ENCODE measurements around the gene GAL.

GAL gene

DNA sequence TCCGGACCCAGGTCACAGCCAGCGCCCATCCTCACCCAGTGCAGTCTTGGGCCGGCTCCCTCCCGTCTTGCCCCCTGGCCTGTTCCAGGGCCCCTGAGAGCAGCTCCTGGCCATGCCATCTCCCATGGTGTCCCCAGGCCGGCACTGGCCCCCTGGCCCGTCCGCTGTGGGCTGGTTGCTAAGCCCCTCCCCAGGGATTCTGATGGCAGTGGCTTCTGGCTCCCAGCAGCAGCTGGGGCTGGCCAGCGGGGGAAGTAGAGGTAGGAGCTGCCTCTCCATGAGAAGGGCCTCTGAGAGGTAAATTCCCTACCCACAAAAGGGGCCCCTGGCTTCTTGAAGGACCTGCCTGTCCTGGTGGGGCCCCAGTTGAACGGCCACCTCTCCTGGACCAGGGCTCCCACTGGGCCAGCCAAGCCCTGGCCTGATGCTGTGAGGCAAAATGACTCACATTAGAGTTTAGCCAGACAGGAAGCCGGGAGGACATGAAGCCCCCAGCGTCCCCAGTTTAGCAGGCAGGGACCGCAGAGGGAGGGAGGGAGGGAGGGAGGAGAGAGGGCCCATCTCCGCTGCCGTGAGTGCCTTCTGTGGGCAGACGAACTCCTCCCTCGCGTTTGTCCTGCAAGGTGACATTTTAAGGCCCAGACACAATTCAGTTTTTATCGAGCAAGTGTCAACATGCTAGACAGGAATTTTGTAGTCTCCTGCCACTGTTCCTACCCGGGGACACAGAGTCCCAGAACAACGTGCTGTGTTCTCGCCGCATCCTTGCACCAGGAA is 32.9 kb upstream of the GAL start:
- Histone ChIP-seq H3K4me3 (ENCODE audit: low read depth, low read length) (no peak overlapping the region), H3K4me1 (ENCODE audit: control insufficient read depth, insufficient read depth, low read length) (no peaks in the 10 kb centered on the region), H3K27ac (ENCODE audit: low read depth, low read length) (no peak overlapping the region), H3K36me3 (ENCODE audit: control insufficient read depth, insufficient read depth, low read length) (no peaks in the 10 kb centered on the region), H3K27me3 (ENCODE audit: control insufficient read depth, insufficient read depth, low read length) (no peaks in the 10 kb centered on the region), H3K9me3 (ENCODE audit: control insufficient read depth, insufficient read depth, low read length) (peaks cover 6% of the 10 kb centered on the region), H3K9ac (ENCODE audit: low read depth, low read length) (no peak overlapping the region)

DNA sequence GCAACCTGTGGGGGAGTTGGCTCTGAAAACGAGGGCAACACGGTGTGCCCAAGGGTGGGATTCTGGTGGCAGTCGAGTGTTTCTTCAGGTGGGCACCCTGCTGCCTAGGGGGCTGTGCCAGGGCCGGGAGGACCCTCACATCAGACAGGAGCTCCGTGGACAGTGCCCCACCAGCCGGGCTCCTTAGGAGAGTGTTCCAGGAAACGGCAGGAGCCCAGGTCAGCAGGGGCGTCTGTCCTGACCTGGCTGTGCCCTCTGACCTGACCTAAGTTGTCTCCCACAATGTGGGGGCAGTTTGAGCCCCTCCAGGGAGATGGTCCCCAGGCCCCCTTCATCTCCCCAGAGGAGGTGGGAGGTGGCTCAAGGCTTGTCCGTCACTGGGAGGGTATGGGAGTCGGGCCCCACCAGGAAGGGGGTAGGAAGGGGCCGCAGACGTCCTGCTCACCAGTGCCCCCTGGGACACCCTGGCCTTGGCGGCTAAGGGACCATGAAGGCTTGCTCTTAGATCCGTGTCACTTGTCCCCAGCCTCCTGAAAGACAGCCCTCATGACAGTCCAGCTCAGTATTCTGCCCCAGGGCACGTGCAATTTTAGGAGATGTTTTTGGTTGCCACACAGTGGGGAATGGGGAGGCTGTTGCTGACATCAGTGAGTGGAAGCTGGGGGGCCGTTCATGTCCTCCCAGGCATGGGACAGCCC is 32.2 kb upstream of the GAL start:
- H3K4me3 ChIP-seq (ENCODE audit: low read depth, low read length), result no peak overlapping the region
- H3K4me1 ChIP-seq (ENCODE audit: control insufficient read depth, insufficient read depth, low read length), result no peaks in the 10 kb centered on the region
- no peak overlapping the region for H3K9ac ChIP-seq (ENCODE audit: low read depth, low read length)
- H3K27me3 ChIP-seq (ENCODE audit: control insufficient read depth, insufficient read depth, low read length), result no peaks in the 10 kb centered on the region
- no peak overlapping the region for H3K27ac ChIP-seq (ENCODE audit: low read depth, low read length)
- H3K9me3 ChIP-seq (ENCODE audit: control insufficient read depth, insufficient read depth, low read length), result peaks cover 4% of the 10 kb centered on the region
- H3K36me3 ChIP-seq (ENCODE audit: control insufficient read depth, insufficient read depth, low read length), result no peaks in the 10 kb centered on the region

DNA sequence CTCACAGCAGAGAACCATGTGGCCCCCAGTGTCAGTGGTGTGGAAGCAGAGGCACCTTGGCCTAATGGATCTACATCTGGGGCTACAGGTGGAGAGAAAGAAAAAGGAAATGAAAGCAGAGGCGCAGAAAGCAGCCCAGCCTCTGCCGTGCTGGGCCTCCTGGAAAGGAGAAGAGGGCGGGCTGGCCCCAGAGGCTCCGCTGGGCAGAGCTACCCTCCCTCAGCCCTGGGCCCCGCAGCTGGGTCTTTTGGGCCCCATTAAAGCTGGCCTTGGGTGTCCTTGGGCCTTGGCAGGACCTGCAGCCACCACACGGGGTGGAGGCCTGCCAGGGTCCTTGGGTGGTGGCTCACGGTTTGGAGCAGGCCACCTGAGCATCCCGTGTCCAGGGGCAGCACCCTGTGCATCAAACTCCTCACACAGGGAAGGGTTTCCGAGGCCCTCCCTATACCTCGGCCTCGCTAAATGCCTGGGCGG is 31.6 kb upstream of the GAL start:
- no peak overlapping the region for H3K4me3 ChIP-seq (ENCODE audit: low read depth, low read length)
- no peaks in the 10 kb centered on the region for H3K4me1 ChIP-seq (ENCODE audit: control insufficient read depth, insufficient read depth, low read length)
- no peak overlapping the region for H3K27ac ChIP-seq (ENCODE audit: low read depth, low read length)
- no peaks in the 10 kb centered on the region for H3K9me3 ChIP-seq (ENCODE audit: control insufficient read depth, insufficient read depth, low read length)
- H3K9ac ChIP-seq (ENCODE audit: low read depth, low read length), result no peak overlapping the region
- H3K27me3 ChIP-seq (ENCODE audit: control insufficient read depth, insufficient read depth, low read length), result no peaks in the 10 kb centered on the region
- no peaks in the 10 kb centered on the region for H3K36me3 ChIP-seq (ENCODE audit: control insufficient read depth, insufficient read depth, low read length)

DNA sequence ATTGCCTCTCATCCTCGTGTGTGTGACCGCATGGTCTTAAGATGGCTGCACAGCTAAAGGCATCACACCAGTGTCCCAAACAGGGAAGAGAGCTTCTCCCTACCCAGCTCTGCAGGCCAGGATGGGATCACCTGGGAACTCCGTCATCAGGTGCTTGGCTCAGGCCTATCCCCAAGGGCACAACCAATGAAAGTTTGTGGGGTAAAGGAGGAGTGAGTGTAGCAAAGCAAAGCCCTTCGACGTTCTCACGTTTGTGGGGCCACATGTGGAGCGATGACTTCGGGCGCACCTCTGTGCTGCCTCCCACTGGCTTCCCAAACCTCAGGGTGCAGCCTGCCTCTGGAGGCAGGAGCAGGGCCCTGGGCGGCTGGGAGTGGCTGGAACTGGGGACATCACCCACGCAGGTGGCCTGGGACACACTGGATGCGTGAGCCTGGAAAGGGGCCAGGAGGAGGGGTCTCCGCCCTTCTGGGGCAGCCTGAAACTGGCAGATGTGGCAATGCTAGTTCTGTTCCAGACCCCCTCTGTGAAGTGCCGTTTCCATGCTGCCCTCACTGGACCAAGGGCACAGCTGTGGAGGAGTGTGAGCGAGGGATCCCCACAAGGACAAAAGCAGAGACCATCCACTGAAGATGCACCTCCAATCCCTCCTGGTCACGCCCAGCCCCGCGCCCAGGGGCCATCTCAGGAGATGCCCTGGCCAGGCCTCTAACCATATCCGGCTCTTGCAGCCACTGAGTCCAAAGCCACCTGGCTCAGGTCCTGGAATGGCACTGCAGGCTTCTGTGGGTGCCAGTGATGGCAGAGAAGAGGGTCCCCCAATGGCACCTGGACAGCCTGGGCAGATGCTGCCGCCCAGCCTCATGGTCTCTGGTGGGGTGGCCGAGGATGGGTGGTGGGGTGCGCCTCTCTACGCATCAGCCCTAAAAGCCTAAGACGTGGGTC is 30.6 kb upstream of the GAL start:
- H3K4me3 ChIP-seq (ENCODE audit: low read depth, low read length), result no peak overlapping the region
- no peak overlapping the region for H3K27ac ChIP-seq (ENCODE audit: low read depth, low read length)
- H3K9me3 ChIP-seq (ENCODE audit: control insufficient read depth, insufficient read depth, low read length), result no peaks in the 10 kb centered on the region
- no peaks in the 10 kb centered on the region for H3K27me3 ChIP-seq (ENCODE audit: control insufficient read depth, insufficient read depth, low read length)
- no peaks in the 10 kb centered on the region for H3K4me1 ChIP-seq (ENCODE audit: control insufficient read depth, insufficient read depth, low read length)
- H3K9ac ChIP-seq (ENCODE audit: low read depth, low read length), result no peak overlapping the region
- H3K36me3 ChIP-seq (ENCODE audit: control insufficient read depth, insufficient read depth, low read length), result no peaks in the 10 kb centered on the region

DNA sequence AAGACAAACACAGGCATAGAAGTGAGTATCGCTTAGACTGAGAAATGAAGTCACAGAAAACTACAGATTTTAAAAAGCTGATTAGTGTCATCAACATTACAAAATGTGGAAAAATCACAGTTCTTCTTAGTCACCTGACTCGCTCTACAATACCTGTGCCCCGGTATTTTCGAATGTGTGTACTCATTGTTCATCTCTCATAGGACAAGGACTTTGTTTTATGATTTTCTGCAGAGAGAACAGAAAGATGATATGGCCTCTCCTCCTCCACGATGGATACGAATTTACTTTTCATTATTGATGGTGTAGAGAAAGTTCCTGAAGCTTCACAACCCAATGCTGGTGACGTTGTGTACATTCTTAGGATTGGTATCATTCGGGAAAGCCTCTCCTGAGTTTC is 29.4 kb upstream of the GAL start:
- H3K36me3 ChIP-seq (ENCODE audit: control insufficient read depth, insufficient read depth, low read length), result no peaks in the 10 kb centered on the region
- no peaks in the 10 kb centered on the region for H3K27me3 ChIP-seq (ENCODE audit: control insufficient read depth, insufficient read depth, low read length)
- no peaks in the 10 kb centered on the region for H3K9me3 ChIP-seq (ENCODE audit: control insufficient read depth, insufficient read depth, low read length)
- no peak overlapping the region for H3K9ac ChIP-seq (ENCODE audit: low read depth, low read length)
- no peak overlapping the region for H3K4me3 ChIP-seq (ENCODE audit: low read depth, low read length)
- H3K4me1 ChIP-seq (ENCODE audit: control insufficient read depth, insufficient read depth, low read length), result no peaks in the 10 kb centered on the region
- H3K27ac ChIP-seq (ENCODE audit: low read depth, low read length), result no peak overlapping the region

DNA sequence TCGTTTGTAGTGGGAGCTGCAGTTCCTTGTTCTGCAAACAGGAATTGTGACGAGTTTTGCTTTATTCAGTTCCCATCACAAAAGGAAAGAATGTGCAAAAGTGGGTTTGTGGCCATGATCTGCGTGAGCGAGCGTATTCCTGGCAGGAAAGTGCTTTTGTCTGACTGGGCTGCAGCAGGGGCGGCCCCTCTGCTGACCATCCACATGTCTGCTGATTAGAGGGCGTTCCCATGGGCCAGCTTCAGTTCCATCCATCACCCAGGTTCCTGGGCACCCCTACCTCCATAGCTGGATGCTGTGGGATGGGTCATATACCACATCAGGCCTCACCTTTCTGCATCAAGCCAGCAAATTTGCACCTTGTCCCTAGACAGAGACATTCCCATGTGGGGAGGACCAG is 28.9 kb upstream of the GAL start:
- Histone ChIP-seq H3K27me3 (ENCODE audit: control insufficient read depth, insufficient read depth, low read length) (no peaks in the 10 kb centered on the region), H3K4me3 (ENCODE audit: low read depth, low read length) (no peak overlapping the region), H3K4me1 (ENCODE audit: control insufficient read depth, insufficient read depth, low read length) (no peaks in the 10 kb centered on the region), H3K9ac (ENCODE audit: low read depth, low read length) (no peak overlapping the region), H3K9me3 (ENCODE audit: control insufficient read depth, insufficient read depth, low read length) (no peaks in the 10 kb centered on the region), H3K36me3 (ENCODE audit: control insufficient read depth, insufficient read depth, low read length) (no peaks in the 10 kb centered on the region), H3K27ac (ENCODE audit: low read depth, low read length) (no peak overlapping the region)

DNA sequence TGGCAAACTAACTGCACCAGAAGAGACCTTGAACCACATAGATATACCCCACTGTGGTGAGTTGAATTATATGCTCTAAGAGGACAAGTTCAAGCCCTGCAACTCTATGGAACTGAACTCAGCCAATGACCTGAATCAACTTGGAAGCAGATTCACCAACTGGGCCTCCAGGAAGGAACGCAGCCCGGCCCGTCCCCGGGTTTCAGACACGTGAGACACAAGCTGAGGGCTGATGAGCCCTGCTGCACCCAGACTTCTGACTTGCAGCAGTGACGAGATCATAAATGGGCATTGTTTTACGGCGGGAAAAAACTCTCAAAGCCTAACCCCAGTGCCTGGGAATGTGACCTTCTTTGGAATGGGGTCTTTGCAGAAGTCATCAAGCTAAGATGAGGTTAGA is 28.5 kb upstream of the GAL start:
- H3K27ac ChIP-seq (ENCODE audit: low read depth, low read length), result no peak overlapping the region
- H3K27me3 ChIP-seq (ENCODE audit: control insufficient read depth, insufficient read depth, low read length), result no peaks in the 10 kb centered on the region

DNA sequence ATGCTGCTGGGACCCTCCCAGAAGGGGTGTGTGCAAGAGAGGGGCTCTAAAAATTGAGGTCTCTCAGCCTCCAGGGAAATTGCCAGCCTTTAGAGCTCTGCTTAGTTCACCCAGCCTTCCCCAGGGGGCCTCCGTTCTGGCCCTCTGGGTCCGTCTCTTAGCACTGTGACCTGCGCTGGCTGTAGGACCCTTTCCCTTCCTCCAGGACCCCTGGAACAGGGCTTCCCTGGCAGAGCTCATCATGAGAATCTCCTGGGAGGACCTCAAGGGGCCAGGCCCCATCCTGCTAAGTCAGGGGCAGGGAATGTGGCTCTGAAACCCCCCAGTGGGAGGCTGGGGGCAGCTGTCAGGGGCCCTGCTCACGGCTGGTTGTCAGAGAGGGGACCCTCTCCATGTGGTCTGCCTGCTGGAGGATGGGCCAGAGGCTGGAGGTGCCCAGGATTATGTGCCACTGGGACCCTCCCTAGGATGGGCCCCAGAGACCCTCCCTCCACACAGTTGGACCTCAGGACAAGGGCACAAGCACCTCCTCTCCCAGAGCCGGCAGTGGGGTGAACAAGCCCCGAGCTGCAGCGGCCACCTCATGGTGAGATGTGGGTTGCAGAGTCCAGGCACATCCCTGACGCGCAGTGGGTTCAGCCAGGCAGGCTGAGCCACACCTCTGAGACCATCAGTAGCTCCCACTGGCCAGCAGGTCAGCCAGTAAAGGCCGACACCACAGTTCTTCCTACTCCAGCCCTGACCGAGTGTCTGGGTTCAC is 27.1 kb upstream of the GAL start:
- Histone ChIP-seq H3K36me3 (ENCODE audit: control insufficient read depth, insufficient read depth, low read length) (no peaks in the 10 kb centered on the region), H3K4me1 (ENCODE audit: control insufficient read depth, insufficient read depth, low read length) (no peaks in the 10 kb centered on the region), H3K27me3 (ENCODE audit: control insufficient read depth, insufficient read depth, low read length) (no peaks in the 10 kb centered on the region)

More for the DNA sequence above, 28.5 kb upstream of the GAL start:
- Histone ChIP-seq H3K9me3 (ENCODE audit: control insufficient read depth, insufficient read depth, low read length) (no peaks in the 10 kb centered on the region), H3K4me1 (ENCODE audit: control insufficient read depth, insufficient read depth, low read length) (no peaks in the 10 kb centered on the region), H3K36me3 (ENCODE audit: control insufficient read depth, insufficient read depth, low read length) (no peaks in the 10 kb centered on the region), H3K4me3 (ENCODE audit: low read depth, low read length) (no peak overlapping the region), H3K9ac (ENCODE audit: low read depth, low read length) (no peak overlapping the region)

DNA sequence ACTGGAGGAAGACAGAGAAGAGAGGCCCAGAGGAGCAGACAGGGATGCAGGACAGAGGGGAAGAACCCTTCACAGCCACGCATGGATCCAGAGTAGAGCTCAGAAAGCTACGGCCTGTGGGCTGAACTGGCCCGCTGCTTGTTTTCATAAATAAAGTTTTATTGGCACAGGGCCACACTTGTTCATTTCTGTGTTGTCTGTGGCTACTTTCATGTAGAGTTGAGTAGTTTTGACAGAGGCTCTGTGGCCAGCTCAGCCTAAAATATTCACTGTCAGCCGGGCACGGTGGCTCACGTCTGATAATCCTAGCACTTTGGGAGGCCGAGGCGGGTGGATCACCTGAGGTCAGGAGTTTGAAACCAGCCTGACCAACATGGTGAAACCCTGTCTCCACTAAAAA is 26.2 kb upstream of the GAL start:
- Histone ChIP-seq H3K27ac (ENCODE audit: low read depth, low read length) (no peak overlapping the region), H3K27me3 (ENCODE audit: control insufficient read depth, insufficient read depth, low read length) (no peaks in the 10 kb centered on the region), H3K36me3 (ENCODE audit: control insufficient read depth, insufficient read depth, low read length) (no peaks in the 10 kb centered on the region), H3K4me1 (ENCODE audit: control insufficient read depth, insufficient read depth, low read length) (no peaks in the 10 kb centered on the region), H3K9me3 (ENCODE audit: control insufficient read depth, insufficient read depth, low read length) (no peaks in the 10 kb centered on the region), H3K9ac (ENCODE audit: low read depth, low read length) (no peak overlapping the region), H3K4me3 (ENCODE audit: low read depth, low read length) (no peak overlapping the region)

More for the DNA sequence above, 27.1 kb upstream of the GAL start:
- Histone ChIP-seq H3K4me3 (ENCODE audit: low read depth, low read length) (no peak overlapping the region), H3K9ac (ENCODE audit: low read depth, low read length) (no peak overlapping the region), H3K9me3 (ENCODE audit: control insufficient read depth, insufficient read depth, low read length) (no peaks in the 10 kb centered on the region), H3K27ac (ENCODE audit: low read depth, low read length) (no peak overlapping the region)

DNA sequence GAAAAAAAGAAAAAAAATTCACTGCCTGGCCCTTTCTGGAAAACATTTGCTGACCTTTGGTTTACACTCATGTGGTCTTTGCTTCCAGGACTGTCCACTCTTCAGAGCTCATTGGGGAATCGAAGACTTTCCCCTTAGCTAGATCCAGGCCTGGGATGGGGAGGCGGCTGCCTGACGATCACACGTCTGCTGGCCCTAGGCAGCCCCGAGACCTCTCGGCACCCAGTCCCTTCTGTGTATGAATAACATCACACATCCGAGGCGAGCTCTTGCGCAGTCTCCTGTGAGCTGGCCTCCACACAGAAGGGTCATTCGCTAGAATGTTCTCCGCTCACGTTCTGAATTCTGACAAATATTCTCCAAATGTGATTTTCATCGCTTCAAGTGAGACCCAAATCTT is 25.7 kb upstream of the GAL start:
- no peaks in the 10 kb centered on the region for H3K27me3 ChIP-seq (ENCODE audit: control insufficient read depth, insufficient read depth, low read length)
- H3K4me3 ChIP-seq (ENCODE audit: low read depth, low read length), result no peak overlapping the region
- no peaks in the 10 kb centered on the region for H3K9me3 ChIP-seq (ENCODE audit: control insufficient read depth, insufficient read depth, low read length)
- no peak overlapping the region for H3K9ac ChIP-seq (ENCODE audit: low read depth, low read length)
- no peak overlapping the region for H3K27ac ChIP-seq (ENCODE audit: low read depth, low read length)
- H3K36me3 ChIP-seq (ENCODE audit: control insufficient read depth, insufficient read depth, low read length), result no peaks in the 10 kb centered on the region
- no peaks in the 10 kb centered on the region for H3K4me1 ChIP-seq (ENCODE audit: control insufficient read depth, insufficient read depth, low read length)
